Measurements from ENCODE around the gene IMMP2L. TPM values are rescaled to one million over a fixed set of nuclear protein-coding genes. Genes with fewer than 3 reads are reported as not detected.

The IMMP2L gene
- polyA plus RNA-seq, 2 of the 4 experiments (the other 2 are of a cell fraction): 16.1 to 23.8 TPM

GRCh38 chr7:111107579-111107978 lies 454.7 kb downstream of the IMMP2L start:
- TF ChIP-seq CHD2 (IDR thresholded peaks at IDR 0.05; ENCODE audit: low read length, partially characterized antibody) (no peak), CEBPB (IDR thresholded peaks at IDR 0.05) (peak in 1 of 2 experiments; percentile 55; a peak in 2 of 4 replicates)
- WGBS (ENCODE audit: missing lambda C conversion rate): 46% methylated on average over 1 of the region's 1 CpG
- ATAC-seq (no peak), FAIRE-seq (no peak), DNase-seq (ENCODE audit: low read depth in 1 of 2, low spot score in 1 of 2) (no peak)
- CTCF ChIA-PET: interaction anchor here (2.0 kb wide), 1 partner anchor 9 kb away, joined by 6 read pairs; no protein-coding TSS in a partner anchor
- POLR2A ChIA-PET: no interaction called here
- H3K9me3 ChIP-seq: no peaks in the 10 kb centered on the region
- peak overlapping the region; percentile 46 for H3K4me2 ChIP-seq
- H3K4me1 ChIP-seq: peaks cover 26% of the 10 kb centered on the region
- H3K4me3 ChIP-seq: no peak overlapping the region
- H3K27ac ChIP-seq: peak overlapping the region; percentile 1 to 23; a peak in 2 of 6 replicates

DNA sequence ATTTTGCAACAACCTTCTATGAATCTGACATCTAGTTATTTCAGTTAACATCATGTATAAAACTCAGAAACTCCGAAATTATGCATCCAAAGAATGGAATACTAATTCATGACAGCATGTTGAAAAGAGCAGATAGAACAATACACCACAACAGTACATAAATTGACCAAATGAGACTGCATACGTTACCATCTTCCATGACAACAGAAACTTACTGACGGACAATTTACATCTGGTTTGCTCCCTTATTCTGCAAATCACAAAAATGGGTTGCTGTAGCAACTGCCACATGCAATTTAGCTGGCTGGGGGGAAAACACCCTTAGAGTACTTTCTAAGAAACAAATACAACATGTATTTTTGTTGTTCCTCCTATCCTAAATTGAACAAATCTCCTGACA lies 457.0 kb downstream of the IMMP2L start:
- no peak for FAIRE-seq
- Histone ChIP-seq H3K4me3 (no peak overlapping the region), H3K4me1 (peaks cover 26% of the 10 kb centered on the region), H3K4me2 (no peak overlapping the region), H3K27ac (no peak overlapping the region), H3K9me3 (no peaks in the 10 kb centered on the region)
- ChIA-PET CTCF (no interaction called here), POLR2A (no interaction called here)
- no peak for ATAC-seq
- no peak for TF ChIP-seq ZC3H11A (IDR thresholded peaks at IDR 0.05)
- no peak for TF ChIP-seq CHD2 (IDR thresholded peaks at IDR 0.05; ENCODE audit: low read length, partially characterized antibody)
- no peak for TF ChIP-seq MAZ (IDR thresholded peaks at IDR 0.05; ENCODE audit: borderline replicate concordance, low read depth, low read length)
- no peak for TF ChIP-seq PHF8 (IDR thresholded peaks at IDR 0.05; ENCODE audit: borderline replicate concordance, low read depth)
- TF ChIP-seq, protein P1, sequence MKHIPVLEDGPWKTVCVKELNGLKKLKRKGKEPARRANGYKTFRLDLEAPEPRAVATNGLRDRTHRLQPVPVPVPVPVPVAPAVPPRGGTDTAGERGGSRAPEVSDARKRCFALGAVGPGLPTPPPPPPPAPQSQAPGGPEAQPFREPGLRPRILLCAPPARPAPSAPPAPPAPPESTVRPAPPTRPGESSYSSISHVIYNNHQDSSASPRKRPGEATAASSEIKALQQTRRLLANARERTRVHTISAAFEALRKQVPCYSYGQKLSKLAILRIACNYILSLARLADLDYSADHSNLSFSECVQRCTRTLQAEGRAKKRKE (CRISPR knock-in tag; IDR thresholded peaks at IDR 0.05; ENCODE audit: low read depth): no peak
- TF ChIP-seq, protein P2, sequence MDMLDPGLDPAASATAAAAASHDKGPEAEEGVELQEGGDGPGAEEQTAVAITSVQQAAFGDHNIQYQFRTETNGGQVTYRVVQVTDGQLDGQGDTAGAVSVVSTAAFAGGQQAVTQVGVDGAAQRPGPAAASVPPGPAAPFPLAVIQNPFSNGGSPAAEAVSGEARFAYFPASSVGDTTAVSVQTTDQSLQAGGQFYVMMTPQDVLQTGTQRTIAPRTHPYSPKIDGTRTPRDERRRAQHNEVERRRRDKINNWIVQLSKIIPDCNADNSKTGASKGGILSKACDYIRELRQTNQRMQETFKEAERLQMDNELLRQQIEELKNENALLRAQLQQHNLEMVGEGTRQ (IDR thresholded peaks at IDR 0.05): no peak
- TF ChIP-seq, protein P3, sequence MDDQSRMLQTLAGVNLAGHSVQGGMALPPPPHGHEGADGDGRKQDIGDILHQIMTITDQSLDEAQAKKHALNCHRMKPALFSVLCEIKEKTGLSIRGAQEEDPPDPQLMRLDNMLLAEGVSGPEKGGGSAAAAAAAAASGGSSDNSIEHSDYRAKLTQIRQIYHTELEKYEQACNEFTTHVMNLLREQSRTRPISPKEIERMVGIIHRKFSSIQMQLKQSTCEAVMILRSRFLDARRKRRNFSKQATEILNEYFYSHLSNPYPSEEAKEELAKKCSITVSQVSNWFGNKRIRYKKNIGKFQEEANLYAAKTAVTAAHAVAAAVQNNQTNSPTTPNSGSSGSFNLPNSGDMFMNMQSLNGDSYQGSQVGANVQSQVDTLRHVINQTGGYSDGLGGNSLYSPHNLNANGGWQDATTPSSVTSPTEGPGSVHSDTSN (IDR thresholded peaks at IDR 0.05): no peak
- no peak for TF ChIP-seq ZFP36 (IDR thresholded peaks at IDR 0.05; ENCODE audit: borderline replicate concordance, partially characterized antibody)
- WGBS (ENCODE audit: missing lambda C conversion rate): 80% methylated on average over 3 of the region's 3 CpGs
- DNase-seq (ENCODE audit: low read depth in 1 of 2, low spot score in 1 of 2): no peak

DNA sequence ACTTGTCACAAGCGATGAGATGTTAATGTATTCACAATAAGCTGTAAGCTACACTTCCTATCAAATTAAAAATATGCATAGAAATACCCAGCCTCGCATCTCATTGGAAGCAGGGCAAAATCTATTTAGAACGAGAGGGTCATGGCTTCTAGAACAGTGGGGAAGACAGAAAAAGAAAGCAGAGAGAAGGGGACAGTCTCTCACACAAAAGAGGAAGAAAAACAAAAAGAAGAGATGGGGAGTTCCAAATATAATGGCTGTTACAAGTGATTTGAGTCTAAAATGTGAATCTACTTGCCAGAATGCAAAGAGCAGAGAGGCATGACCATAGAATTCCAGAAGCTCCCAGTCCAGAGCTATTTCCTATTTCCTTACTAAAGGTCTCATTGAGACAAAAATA lies 457.6 kb downstream of the IMMP2L start:
- Histone ChIP-seq H3K9me3 (no peaks in the 10 kb centered on the region), H3K4me1 (peaks cover 26% of the 10 kb centered on the region), H3K4me2 (no peak overlapping the region), H3K4me3 (no peak overlapping the region), H3K27ac (no peak overlapping the region)
- no peak for ATAC-seq
- ChIA-PET POLR2A (no interaction called here), CTCF (no interaction called here)
- FAIRE-seq: no peak
- TF ChIP-seq CHD2 (IDR thresholded peaks at IDR 0.05; ENCODE audit: low read length, partially characterized antibody) (no peak), RAD21 (conservative IDR thresholded peaks at IDR 0.05 in 1 of 2, IDR thresholded peaks at IDR 0.05 in 1 of 2) (no peak), ESRRA (IDR thresholded peaks at IDR 0.05; ENCODE audit: borderline replicate concordance, low read length) (no peak)
- TF ChIP-seq, protein P1 (CRISPR knock-in tag; IDR thresholded peaks at IDR 0.05; ENCODE audit: low read depth): no peak
- TF ChIP-seq, protein P2 (IDR thresholded peaks at IDR 0.05): no peak
- WGBS (ENCODE audit: missing lambda C conversion rate): 85% methylated on average over 3 of the region's 3 CpGs
- DNase-seq (ENCODE audit: low read depth in 1 of 2, low spot score in 1 of 2): no peak

- ChIA-PET CTCF (no interaction called here), POLR2A (no interaction called here)
- H3K27ac ChIP-seq: no peak overlapping the region
- FAIRE-seq (no peak), DNase-seq (ENCODE audit: low read depth in 1 of 2, low spot score in 1 of 2) (no peak), ATAC-seq (no peak)
- H3K4me2 ChIP-seq: no peak overlapping the region
- H3K4me1 ChIP-seq: peaks cover 19% of the 10 kb centered on the region
- no peaks in the 10 kb centered on the region for H3K9me3 ChIP-seq
- H3K4me3 ChIP-seq: no peak overlapping the region
- WGBS (ENCODE audit: missing lambda C conversion rate): 85% methylated on average over 4 of the region's 4 CpGs
- TF ChIP-seq RAD21 (conservative IDR thresholded peaks at IDR 0.05 in 1 of 2, IDR thresholded peaks at IDR 0.05 in 1 of 2): no peak
- no peak for TF ChIP-seq SMC3 (IDR thresholded peaks at IDR 0.05)
- TF ChIP-seq CBX8 (IDR thresholded peaks at IDR 0.05): no peak
- no peak for TF ChIP-seq RARB (CRISPR knock-in tag; IDR thresholded peaks at IDR 0.05)
- TF ChIP-seq, protein P4, sequence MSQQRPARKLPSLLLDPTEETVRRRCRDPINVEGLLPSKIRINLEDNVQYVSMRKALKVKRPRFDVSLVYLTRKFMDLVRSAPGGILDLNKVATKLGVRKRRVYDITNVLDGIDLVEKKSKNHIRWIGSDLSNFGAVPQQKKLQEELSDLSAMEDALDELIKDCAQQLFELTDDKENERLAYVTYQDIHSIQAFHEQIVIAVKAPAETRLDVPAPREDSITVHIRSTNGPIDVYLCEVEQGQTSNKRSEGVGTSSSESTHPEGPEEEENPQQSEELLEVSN (IDR thresholded peaks at IDR 0.05; ENCODE audit: borderline replicate concordance, low read depth): no peak
- no peak for TF ChIP-seq NFE2L2 (conservative IDR thresholded peaks at IDR 0.05; ENCODE audit: low read length)
- no peak for TF ChIP-seq MAX (IDR thresholded peaks at IDR 0.05)
- TF ChIP-seq, protein P5, sequence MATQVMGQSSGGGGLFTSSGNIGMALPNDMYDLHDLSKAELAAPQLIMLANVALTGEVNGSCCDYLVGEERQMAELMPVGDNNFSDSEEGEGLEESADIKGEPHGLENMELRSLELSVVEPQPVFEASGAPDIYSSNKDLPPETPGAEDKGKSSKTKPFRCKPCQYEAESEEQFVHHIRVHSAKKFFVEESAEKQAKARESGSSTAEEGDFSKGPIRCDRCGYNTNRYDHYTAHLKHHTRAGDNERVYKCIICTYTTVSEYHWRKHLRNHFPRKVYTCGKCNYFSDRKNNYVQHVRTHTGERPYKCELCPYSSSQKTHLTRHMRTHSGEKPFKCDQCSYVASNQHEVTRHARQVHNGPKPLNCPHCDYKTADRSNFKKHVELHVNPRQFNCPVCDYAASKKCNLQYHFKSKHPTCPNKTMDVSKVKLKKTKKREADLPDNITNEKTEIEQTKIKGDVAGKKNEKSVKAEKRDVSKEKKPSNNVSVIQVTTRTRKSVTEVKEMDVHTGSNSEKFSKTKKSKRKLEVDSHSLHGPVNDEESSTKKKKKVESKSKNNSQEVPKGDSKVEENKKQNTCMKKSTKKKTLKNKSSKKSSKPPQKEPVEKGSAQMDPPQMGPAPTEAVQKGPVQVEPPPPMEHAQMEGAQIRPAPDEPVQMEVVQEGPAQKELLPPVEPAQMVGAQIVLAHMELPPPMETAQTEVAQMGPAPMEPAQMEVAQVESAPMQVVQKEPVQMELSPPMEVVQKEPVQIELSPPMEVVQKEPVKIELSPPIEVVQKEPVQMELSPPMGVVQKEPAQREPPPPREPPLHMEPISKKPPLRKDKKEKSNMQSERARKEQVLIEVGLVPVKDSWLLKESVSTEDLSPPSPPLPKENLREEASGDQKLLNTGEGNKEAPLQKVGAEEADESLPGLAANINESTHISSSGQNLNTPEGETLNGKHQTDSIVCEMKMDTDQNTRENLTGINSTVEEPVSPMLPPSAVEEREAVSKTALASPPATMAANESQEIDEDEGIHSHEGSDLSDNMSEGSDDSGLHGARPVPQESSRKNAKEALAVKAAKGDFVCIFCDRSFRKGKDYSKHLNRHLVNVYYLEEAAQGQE (IDR thresholded peaks at IDR 0.05): no peak
- no peak for TF ChIP-seq EHMT2 (IDR thresholded peaks at IDR 0.05; ENCODE audit: low read depth)
Measured at GRCh38 chr7:111103678-111104274, 458.5 kb downstream of the IMMP2L start.

All from A549 (cell line).